ENCODE results near the gene GLG1. TPM values are rescaled to one million over a fixed set of nuclear protein-coding genes. Genes with fewer than 3 reads are reported as not detected.

The GLG1 gene
- total RNA-seq, 1 experiment from 2014 or later = 117 TPM

- Histone ChIP-seq H3K4me1 (replicated peaks; ENCODE audit: insufficient read depth) (no peaks in the 10 kb centered on the region), H3K4me2 (no peak overlapping the region), H3K27me3 (ENCODE audit: insufficient read depth, low read depth) (no peaks in the 10 kb centered on the region), H3K4me3 (no peak overlapping the region), H3K9me3 (ENCODE audit: insufficient read depth, low read depth) (no peaks in the 10 kb centered on the region), H2AFZ (no peak overlapping the region), H3K27ac (no peak overlapping the region), H4K20me1 (ENCODE audit: insufficient read depth) (peaks cover 4% of the 10 kb centered on the region), H3K9me2 (ENCODE audit: insufficient read depth) (no peaks in the 10 kb centered on the region), H3K36me3 (ENCODE audit: low read depth) (peaks cover 43% of the 10 kb centered on the region), H3K79me2 (ENCODE audit: low read depth) (no peaks in the 10 kb centered on the region), H3F3A (ENCODE audit: insufficient read depth, low read depth) (peaks cover 9% of the 10 kb centered on the region; the same call in 1 of the 2 replicates)
- TF ChIP-seq EZH2 (IDR thresholded peaks at IDR 0.05; ENCODE audit: low read depth) (no peak), CTCF (conservative IDR thresholded peaks at IDR 0.05) (no peak)
- POLR2A ChIA-PET (ENCODE audit: unreplicated experiment) = no interaction called here
- DNase-seq = no peak
- CTCF ChIA-PET = no interaction called here
- intact Hi-C loops (cut with micrococcal nuclease; ENCODE audit: unreplicated experiment) = no loop called here
- BruUV-seq (replicated peaks) = no TSS peak
Measured at GRCh38 chr16:74626741-74627416, 20.0 kb upstream of the GLG1 start.

GRCh38 chr16:74625500-74626350 is 18.8 kb upstream of the GLG1 start:
- Histone ChIP-seq H3K9me2 (ENCODE audit: insufficient read depth) (no peaks in the 10 kb centered on the region), H4K20me1 (ENCODE audit: insufficient read depth) (peaks cover 4% of the 10 kb centered on the region), H3K4me1 (replicated peaks; ENCODE audit: insufficient read depth) (no peaks in the 10 kb centered on the region), H3K27me3 (ENCODE audit: insufficient read depth, low read depth) (no peaks in the 10 kb centered on the region), H3K27ac (no peak overlapping the region), H3K4me3 (no peak overlapping the region), H3K36me3 (ENCODE audit: low read depth) (peaks cover 34% of the 10 kb centered on the region), H3K9me3 (ENCODE audit: insufficient read depth, low read depth) (no peaks in the 10 kb centered on the region), H2AFZ (no peak overlapping the region), H3K79me2 (ENCODE audit: low read depth) (no peaks in the 10 kb centered on the region), H3K4me2 (no peak overlapping the region), H3F3A (ENCODE audit: insufficient read depth, low read depth) (peaks cover 9% of the 10 kb centered on the region; the same call in 1 of the 2 replicates)
- BruUV-seq (replicated peaks) = no TSS peak
- ChIA-PET POLR2A (ENCODE audit: unreplicated experiment) (no interaction called here), CTCF (no interaction called here)
- DNase-seq = no peak
- intact Hi-C loops (cut with micrococcal nuclease; ENCODE audit: unreplicated experiment) = no loop called here
- TF ChIP-seq CTCF (conservative IDR thresholded peaks at IDR 0.05) = no peak
- TF ChIP-seq EZH2 (IDR thresholded peaks at IDR 0.05; ENCODE audit: low read depth) = no peak

GRCh38 chr16:74623839-74624235 is 16.9 kb upstream of the GLG1 start:
- H3K4me3 ChIP-seq = no peak overlapping the region
- no peak overlapping the region for H3K4me2 ChIP-seq
- H2AFZ ChIP-seq = no peak overlapping the region
- H3K27ac ChIP-seq = no peak overlapping the region
- ChIA-PET CTCF (no interaction called here), POLR2A (ENCODE audit: unreplicated experiment) (no interaction called here)
- H3K36me3 ChIP-seq (ENCODE audit: low read depth) = peaks cover 20% of the 10 kb centered on the region
- peaks cover 4% of the 10 kb centered on the region for H4K20me1 ChIP-seq (ENCODE audit: insufficient read depth)
- H3K4me1 ChIP-seq (replicated peaks; ENCODE audit: insufficient read depth) = no peaks in the 10 kb centered on the region
- no peaks in the 10 kb centered on the region for H3K27me3 ChIP-seq (ENCODE audit: insufficient read depth, low read depth)
- no peaks in the 10 kb centered on the region for H3K9me3 ChIP-seq (ENCODE audit: insufficient read depth, low read depth)
- peaks cover 13% of the 10 kb centered on the region; the same call in 1 of the 2 replicates for H3F3A ChIP-seq (ENCODE audit: insufficient read depth, low read depth)
- TF ChIP-seq CTCF (conservative IDR thresholded peaks at IDR 0.05) (no peak), EZH2 (IDR thresholded peaks at IDR 0.05; ENCODE audit: low read depth) (no peak)
- no peaks in the 10 kb centered on the region for H3K9me2 ChIP-seq (ENCODE audit: insufficient read depth)
- BruUV-seq (replicated peaks) = no TSS peak
- no peak for DNase-seq
- intact Hi-C loops (cut with micrococcal nuclease; ENCODE audit: unreplicated experiment) = no loop called here
- H3K79me2 ChIP-seq (ENCODE audit: low read depth) = no peaks in the 10 kb centered on the region

Measured in PC-9 (cell line).